HG02623 (cell line): Measurements from ENCODE around the gene ITLN2.
"Not testable (repeated sequence)": the region's sequence is repeated elsewhere in the genome, so short reads cannot be mapped to it uniquely, and the experiment has no call there.

ENCODE experiments used
- ATAC-seq: cut with Tn5 transposase; IDR thresholded peaks from one replicate; pipeline ENCODE4 v1.9.1; 2021; ENCODE audit warnings: moderate library complexity; ENCODE audit not compliant: unreplicated experiment

Gene ITLN2

GRCh38 chr1:160956966-160957365, 2.4 kb upstream of the ITLN2 start:
- ATAC-seq = no peak

GRCh38 chr1:160953030-160953429, 1.6 kb downstream of the ITLN2 start:
- no peak for ATAC-seq

- ATAC-seq = no peak
Measured at GRCh38 chr1:160952129-160952510, 2.5 kb downstream of the ITLN2 start.

GRCh38 chr1:160951443-160952128, 3.0 kb downstream of the ITLN2 start:
- no peak for ATAC-seq

GRCh38 chr1:160950657-160951056, 4.0 kb downstream of the ITLN2 start:
- ATAC-seq = no peak

- no peak for ATAC-seq
Measured at GRCh38 chr1:160949881-160950280, 4.7 kb downstream of the ITLN2 start.

- ATAC-seq = not testable (repeated sequence)
Measured at GRCh38 chr1:160949216-160949880, 5.3 kb downstream of the ITLN2 start.

GRCh38 chr1:160947174-160947759, 7.3 kb downstream of the ITLN2 start:
- ATAC-seq = not testable (repeated sequence)

GRCh38 chr1:160945881-160946280, 8.7 kb downstream of the ITLN2 start:
- ATAC-seq = not testable (repeated sequence)

GRCh38 chr1:160945079-160945478, 9.5 kb downstream of the ITLN2 start:
- ATAC-seq = no peak

- no peak for ATAC-seq
Measured at GRCh38 chr1:160942926-160943325, 11.7 kb downstream of the ITLN2 start.

GRCh38 chr1:160936666-160937065, 17.9 kb downstream of the ITLN2 start:
- ATAC-seq = not testable (repeated sequence)

GRCh38 chr1:160935527-160936258, 18.9 kb downstream of the ITLN2 start:
- ATAC-seq = no peak

- not testable (repeated sequence) for ATAC-seq
Measured at GRCh38 chr1:160933305-160933704, 21.3 kb downstream of the ITLN2 start.

GRCh38 chr1:160925652-160926244, 28.9 kb downstream of the ITLN2 start:
- ATAC-seq = no peak

GRCh38 chr1:160924791-160925651, 29.6 kb downstream of the ITLN2 start:
- ATAC-seq = no peak

GRCh38 chr1:160916666-160917065, 37.9 kb downstream of the ITLN2 start:
- ATAC-seq = no peak

- not testable (repeated sequence) for ATAC-seq
Measured at GRCh38 chr1:160913229-160913628, 41.4 kb downstream of the ITLN2 start.

- ATAC-seq = no peak
Measured at GRCh38 chr1:160911925-160912324, 42.7 kb downstream of the ITLN2 start.

- no peak for ATAC-seq
Measured at GRCh38 chr1:160911441-160911840, 43.2 kb downstream of the ITLN2 start.
